Trophoblast cell (in vitro differentiated cells and primary cell): ENCODE data around the gene FAM174B.

Source experiments
- DNase-seq, 2 donors: peaks; one replicate each; pipeline ENCODE4 v3.0.0-alpha.2; 2016
- H2AFZ ChIP-seq: 2 replicates; pipeline ENCODE4 v1.6.1; 2013; ENCODE audit warnings: low read length, moderate library complexity, mild to moderate bottlenecking; ENCODE audit not compliant: insufficient read depth, poor library complexity
- H2AK5ac ChIP-seq: 2 replicates; pipeline ENCODE4 v1.6.1; 2013; ENCODE audit warnings: mild to moderate bottlenecking, low read length
- H2BK120ac ChIP-seq: 2 replicates; pipeline ENCODE4 v1.6.1; 2013; ENCODE audit warnings: low read length, mild to moderate bottlenecking, moderate library complexity; ENCODE audit not compliant: insufficient read depth, poor library complexity
- H2BK12ac ChIP-seq: 2 replicates; pipeline ENCODE4 v1.6.1; 2013; ENCODE audit warnings: mild to moderate bottlenecking, low read length, moderate library complexity
- H2BK5ac ChIP-seq: 2 replicates; pipeline ENCODE4 v1.6.1; 2013; ENCODE audit warnings: low read length, low read depth, moderate library complexity, mild to moderate bottlenecking; ENCODE audit not compliant: poor library complexity
- H3K14ac ChIP-seq: 2 replicates; pipeline ENCODE4 v1.6.1; 2013; ENCODE audit warnings: mild to moderate bottlenecking, low read length
- H3K18ac ChIP-seq: 2 replicates; pipeline ENCODE4 v1.6.1; 2013; ENCODE audit warnings: mild to moderate bottlenecking, low read length
- H3K23ac ChIP-seq: 2 replicates; pipeline ENCODE4 v1.6.1; 2013; ENCODE audit warnings: low read length
- H3K27ac ChIP-seq: 2 replicates; pipeline ENCODE4 v1.5.1; 2013; ENCODE audit warnings: low read depth, mild to moderate bottlenecking, inconsistent platforms, low read length, moderate library complexity
- H3K27me3 ChIP-seq: 2 replicates; pipeline ENCODE4 v1.6.1; 2013; ENCODE audit warnings: inconsistent platforms, mild to moderate bottlenecking, low read length, moderate library complexity; ENCODE audit not compliant: insufficient read depth
- H3K36me3 ChIP-seq, 2 experiments: 1 replicate in 1 of 2; 2 replicates in 1 of 2; pipeline ENCODE4 v1.6.1; 2013; ENCODE audit warnings: low read length in 2 of 2, mild to moderate bottlenecking in 2 of 2, moderate library complexity in 1 of 2; ENCODE audit not compliant: insufficient read depth in 2 of 2, control insufficient read depth in 1 of 2
- H3K4ac ChIP-seq: 2 replicates; pipeline ENCODE4 v1.6.1; 2013; ENCODE audit warnings: low read depth, mild to moderate bottlenecking, low read length, moderate library complexity
- H3K4me1 ChIP-seq, 2 experiments: 1 replicate in 1 of 2; 2 replicates in 1 of 2; pipeline ENCODE4 v1.6.1; 2013; ENCODE audit warnings: low read length in 2 of 2, mild to moderate bottlenecking in 2 of 2, moderate library complexity in 1 of 2; ENCODE audit not compliant: insufficient read depth in 2 of 2, control insufficient read depth in 1 of 2
- H3K4me2 ChIP-seq: 2 replicates; pipeline ENCODE4 v1.6.1; 2013; ENCODE audit warnings: inconsistent platforms, mild to moderate bottlenecking, low read length, moderate library complexity
- H3K4me3 ChIP-seq: 2 replicates; pipeline ENCODE4 v1.5.1; 2013; ENCODE audit warnings: mild to moderate bottlenecking, low read depth, low read length, inconsistent platforms
- H3K79me1 ChIP-seq: one replicate; pipeline ENCODE4 v1.6.1; 2013; ENCODE audit warnings: low read length
- H3K79me2 ChIP-seq: 2 replicates; pipeline ENCODE4 v1.6.1; 2013; ENCODE audit warnings: low read length, mild to moderate bottlenecking; ENCODE audit not compliant: control insufficient read depth, insufficient read depth, poor library complexity
- H3K9ac ChIP-seq: 2 replicates; pipeline ENCODE4 v1.6.1; 2013; ENCODE audit warnings: mild to moderate bottlenecking, low read length
- H3K9me3 ChIP-seq: 2 replicates; pipeline ENCODE4 v1.6.1; 2013; ENCODE audit warnings: low read depth, mild to moderate bottlenecking, control low read depth, inconsistent platforms, low read length; ENCODE audit not compliant: insufficient read depth
- H4K12ac ChIP-seq: 2 replicates; pipeline ENCODE4 v1.6.1; 2013; ENCODE audit warnings: low read depth, mild to moderate bottlenecking, low read length, moderate library complexity
- H4K8ac ChIP-seq: 2 replicates; pipeline ENCODE4 v1.6.1; 2013; ENCODE audit warnings: low read depth, mild to moderate bottlenecking, low read length, moderate library complexity
- H4K91ac ChIP-seq: one replicate; pipeline ENCODE4 v1.6.1; 2013; ENCODE audit warnings: low read depth, mild to moderate bottlenecking, low read length, moderate library complexity
- WGBS: extraction: QIAGEN DNeasy Blood & Tissue Kit; methylation state at CpG from one replicate; pipeline ENCODE4 v1.1.7; 2013; ENCODE audit warnings: missing lambda C conversion rate; ENCODE audit not compliant: insufficient read length, insufficient coverage; ENCODE audit errors: extremely low coverage; 5-methylcytosine and 5-hydroxymethylcytosine counted together

Gene FAM174B

GRCh38 chr15:92648190-92648875 lies 7.2 kb downstream of the FAM174B start:
- Histone ChIP-seq H3K23ac (no peak overlapping the region), H2BK12ac (no peak overlapping the region), H3K9ac (no peak overlapping the region), H4K8ac (no peak overlapping the region), H4K91ac (no peak overlapping the region), H2AK5ac (no peak overlapping the region), H3K79me2 (no peaks in the 10 kb centered on the region), H3K27me3 (no peaks in the 10 kb centered on the region), H3K9me3 (no peaks in the 10 kb centered on the region), H2AFZ (no peak overlapping the region), H3K27ac (no peak overlapping the region), H3K4ac (no peak overlapping the region), H3K4me2 (no peak overlapping the region), H3K36me3 (no peaks in the 10 kb centered on the region), H3K79me1 (no peaks in the 10 kb centered on the region), H2BK5ac (no peak overlapping the region), H2BK120ac (no peak overlapping the region), H3K4me1 (peaks cover 7 to 17% of the 10 kb centered on the region in 2 experiments), H3K4me3 (no peak overlapping the region), H4K12ac (no peak overlapping the region), H3K18ac (no peak overlapping the region), H3K14ac (no peak overlapping the region)
- no CpG with 5 or more reads among the region's 8 CpGs for WGBS
- DNase-seq, result no peak

GRCh38 chr15:92647467-92648163 lies 8.0 kb downstream of the FAM174B start:
- no peaks in the 10 kb centered on the region for H3K9me3 ChIP-seq
- H3K4ac ChIP-seq, result no peak overlapping the region
- H3K18ac ChIP-seq, result no peak overlapping the region
- H2BK12ac ChIP-seq, result no peak overlapping the region
- peaks cover 7 to 17% of the 10 kb centered on the region in 2 experiments for H3K4me1 ChIP-seq
- no peaks in the 10 kb centered on the region for H3K27me3 ChIP-seq
- no peak overlapping the region for H3K14ac ChIP-seq
- no peak overlapping the region for H2BK120ac ChIP-seq
- H3K36me3 ChIP-seq, result no peaks in the 10 kb centered on the region
- WGBS, result no CpG with 5 or more reads among the region's 1 CpG
- no peak overlapping the region for H4K8ac ChIP-seq
- no peak overlapping the region for H3K4me2 ChIP-seq
- no peak overlapping the region for H4K12ac ChIP-seq
- no peak overlapping the region for H3K4me3 ChIP-seq
- H3K79me1 ChIP-seq, result no peaks in the 10 kb centered on the region
- no peak overlapping the region for H3K27ac ChIP-seq
- DNase-seq, result no peak
- no peak overlapping the region for H2AFZ ChIP-seq
- no peak overlapping the region for H4K91ac ChIP-seq
- H3K79me2 ChIP-seq, result no peaks in the 10 kb centered on the region
- H3K23ac ChIP-seq, result no peak overlapping the region
- H3K9ac ChIP-seq, result no peak overlapping the region
- no peak overlapping the region for H2BK5ac ChIP-seq
- H2AK5ac ChIP-seq, result no peak overlapping the region

- H3K14ac ChIP-seq, result no peak overlapping the region
- no peak overlapping the region for H4K12ac ChIP-seq
- H3K4me2 ChIP-seq, result no peak overlapping the region
- H2AFZ ChIP-seq, result no peak overlapping the region
- H2BK12ac ChIP-seq, result no peak overlapping the region
- no peak overlapping the region for H3K27ac ChIP-seq
- H3K4ac ChIP-seq, result no peak overlapping the region
- H2AK5ac ChIP-seq, result no peak overlapping the region
- no peak overlapping the region for H2BK5ac ChIP-seq
- peaks cover 7 to 17% of the 10 kb centered on the region in 2 experiments for H3K4me1 ChIP-seq
- no peaks in the 10 kb centered on the region for H3K9me3 ChIP-seq
- no peak overlapping the region for H4K91ac ChIP-seq
- no peak overlapping the region for H3K18ac ChIP-seq
- WGBS, result no CpG with 5 or more reads among the region's 2 CpGs
- no peak for DNase-seq
- H3K4me3 ChIP-seq, result no peak overlapping the region
- no peaks in the 10 kb centered on the region for H3K27me3 ChIP-seq
- no peak overlapping the region for H3K9ac ChIP-seq
- no peaks in the 10 kb centered on the region for H3K36me3 ChIP-seq
- H3K79me2 ChIP-seq, result no peaks in the 10 kb centered on the region
- no peak overlapping the region for H2BK120ac ChIP-seq
- no peak overlapping the region for H4K8ac ChIP-seq
- H3K79me1 ChIP-seq, result no peaks in the 10 kb centered on the region
- H3K23ac ChIP-seq, result no peak overlapping the region
Observed at GRCh38 chr15:92646216-92646615, 9.4 kb downstream of the FAM174B start.

GRCh38 chr15:92645731-92646130 lies 9.8 kb downstream of the FAM174B start:
- Histone ChIP-seq H2AK5ac (no peak overlapping the region), H3K4me3 (no peak overlapping the region), H2BK5ac (no peak overlapping the region), H3K36me3 (no peaks in the 10 kb centered on the region), H3K27ac (no peak overlapping the region), H4K8ac (no peak overlapping the region), H3K14ac (peak overlapping the region; percentile 22), H3K79me2 (no peaks in the 10 kb centered on the region), H3K27me3 (no peaks in the 10 kb centered on the region), H2AFZ (no peak overlapping the region), H3K23ac (no peak overlapping the region), H4K91ac (no peak overlapping the region), H3K4ac (no peak overlapping the region), H3K4me1 (peaks cover 7 to 17% of the 10 kb centered on the region in 2 experiments), H2BK12ac (no peak overlapping the region), H3K18ac (no peak overlapping the region), H3K9me3 (no peaks in the 10 kb centered on the region), H3K79me1 (no peaks in the 10 kb centered on the region), H2BK120ac (no peak overlapping the region), H3K4me2 (no peak overlapping the region), H3K9ac (no peak overlapping the region), H4K12ac (no peak overlapping the region)
- DNase-seq, result no peak
- WGBS, result no CpG with 5 or more reads among the region's 2 CpGs
